ENCODE measurements around the gene UBALD2.
A peak's percentile ranks its signal among the peaks of the same experiment; 100 is the strongest.
"Not testable (repeated sequence)": the region's sequence is repeated elsewhere in the genome, so short reads cannot be mapped to it uniquely, and the experiment has no call there.

Gene UBALD2

GRCh38 chr17:76264755-76265623 lies at the start of gene UBALD2:
TSS of gene UBALD2 (plus strand) at chr17:76265348. CDS start at chr17:76265506, 158 bp downstream.
- DNase-seq (ENCODE audit: low read depth, low spot score), result peak; percentile 99

GRCh38 chr17:76217081-76217480 lies 48.1 kb upstream of the UBALD2 start:
- no peak for DNase-seq (ENCODE audit: low read depth, low spot score)

- no peak for DNase-seq (ENCODE audit: low read depth, low spot score)
Measured at GRCh38 chr17:76219670-76220383, 45.3 kb upstream of the UBALD2 start.

- no peak for DNase-seq (ENCODE audit: low read depth, low spot score)
Measured at GRCh38 chr17:76223802-76224201, 41.3 kb upstream of the UBALD2 start.

- not testable (repeated sequence) for DNase-seq (ENCODE audit: low read depth, low spot score)
Measured at GRCh38 chr17:76225373-76226086, 39.6 kb upstream of the UBALD2 start.

GRCh38 chr17:76226749-76227148 lies 38.4 kb upstream of the UBALD2 start:
- DNase-seq (ENCODE audit: low read depth, low spot score), result not testable (repeated sequence)

- DNase-seq (ENCODE audit: low read depth, low spot score), result no peak
Measured at GRCh38 chr17:76232342-76232741, 32.8 kb upstream of the UBALD2 start.

- DNase-seq (ENCODE audit: low read depth, low spot score), result no peak
Measured at GRCh38 chr17:76233588-76234353, 31.4 kb upstream of the UBALD2 start.

- no peak for DNase-seq (ENCODE audit: low read depth, low spot score)
Measured at GRCh38 chr17:76234354-76234679, 30.8 kb upstream of the UBALD2 start.

GRCh38 chr17:76235883-76236282 lies 29.3 kb upstream of the UBALD2 start:
- DNase-seq (ENCODE audit: low read depth, low spot score), result no peak

GRCh38 chr17:76236603-76237002 lies 28.5 kb upstream of the UBALD2 start:
- no peak for DNase-seq (ENCODE audit: low read depth, low spot score)

GRCh38 chr17:76237859-76238313 lies 27.3 kb upstream of the UBALD2 start:
- DNase-seq (ENCODE audit: low read depth, low spot score), result no peak

GRCh38 chr17:76238847-76239537 lies 26.2 kb upstream of the UBALD2 start:
- DNase-seq (ENCODE audit: low read depth, low spot score), result no peak

- DNase-seq (ENCODE audit: low read depth, low spot score), result no peak
Measured at GRCh38 chr17:76239538-76240274, 25.4 kb upstream of the UBALD2 start.

- no peak for DNase-seq (ENCODE audit: low read depth, low spot score)
Measured at GRCh38 chr17:76240461-76241203, 24.5 kb upstream of the UBALD2 start, which contains the start of gene RNF157. TSS of gene RNF157 (minus strand) at chr17:76240493. CDS start at chr17:76240240, 253 bp downstream.

- DNase-seq (ENCODE audit: low read depth, low spot score), result no peak
Measured at GRCh38 chr17:76241204-76241538, 24.0 kb upstream of the UBALD2 start.

GRCh38 chr17:76241691-76242255 lies 23.4 kb upstream of the UBALD2 start:
- no peak for DNase-seq (ENCODE audit: low read depth, low spot score)

- DNase-seq (ENCODE audit: low read depth, low spot score), result no peak
Measured at GRCh38 chr17:76243826-76244679, 21.1 kb upstream of the UBALD2 start.

Measured in smooth muscle cell of the brain vasculature (primary cell).